Right lobe of liver (tissue), 6 donors: ENCODE measurements around the gene VAV3. TPM values are rescaled to one million over a fixed set of nuclear protein-coding genes. Genes with fewer than 3 reads are reported as not detected.

Source experiments
- ATAC-seq, 4 donors: fragments of 200-7000 bp; cut with Tn5 transposase; one replicate each; pipeline ENCODE4 v1.9.1; 2020; ENCODE audit warnings: mild to moderate bottlenecking in 4 of 4, moderate library complexity in 4 of 4
- DNase-seq, 3 donors: peaks; one replicate each; pipeline ENCODE4 v3.0.0-alpha.2; 2020
- H3K27ac ChIP-seq, 3 donors: fragments of 200-600 bp; one replicate each; pipeline ENCODE4 v1.8.0; 2022
- H3K27me3 ChIP-seq, 2 donors: fragments of 200-600 bp; one replicate each; pipeline ENCODE4 v1.8.0; 2022
- H3K36me3 ChIP-seq, 4 donors: fragments of 200-600 bp; sonication (generic) in 1 of 4; one replicate each; pipeline versions ENCODE4 v1.5.1 to v1.8.0; 2017 to 2022; ENCODE audit warnings: control low read depth in 1 of 4
- H3K4me1 ChIP-seq, 4 donors: fragments of 200-600 bp; sonication (generic) in 1 of 4; one replicate each; pipeline versions ENCODE4 v1.5.1 to v1.8.0; 2017 to 2022; ENCODE audit warnings: control low read depth in 1 of 4
- H3K4me3 ChIP-seq, 3 donors: fragments of 200-600 bp; one replicate each; pipeline ENCODE4 v1.8.0; 2022
- H3K9me3 ChIP-seq, 4 donors: fragments of 200-600 bp; sonication (generic) in 1 of 4; one replicate each; pipeline versions ENCODE4 v1.5.1 to v1.8.0; 2017 to 2022; ENCODE audit warnings: control low read depth in 1 of 4
- POLR2A ChIP-seq: fragments of 450-650 bp; IDR thresholded peaks from one replicate; pipeline ENCODE4 v1.6.1; 2017; ENCODE audit warnings: antibody characterized with exemption, mild to moderate bottlenecking
- WGBS: methylation state at CpG from one replicate; pipeline ENCODE4 v1.1.6; 2018; ENCODE audit warnings: low coverage, low lambda C conversion rate; ENCODE audit not compliant: insufficient coverage; ENCODE audit errors: missing lambda C conversion rate; 5-methylcytosine and 5-hydroxymethylcytosine counted together
- intact Hi-C, 2 donors: fragments of 100-400 bp; cut with DNase I; formaldehyde crosslinking; loops; one replicate each; pipeline versions ENCODE4 v1.11.2 to v1.14.1; 2022
- total RNA-seq, 6 experiments: library from RNA; depleted of rRNA in 2 of 6; stranded (reverse); fragments of >200 nt in 2 of 6; fragmentation: NEBNext Ultra II Directional in 3 of 6; extraction: Animal tissue kit (Norgen Biotek cat#: 25700) in 3 of 6; gene quantifications; one replicate each; pipeline versions ENCODE4 v1.1.0 to v1.2.4, GENCODE V29; 2016 to 2023
- TF ChIP-seq, protein P1 (sequence below), 4 donors: fragments of 200-600 bp in 3 of 4; fragments of 450-650 bp in 1 of 4; IDR thresholded peaks; one replicate each; pipeline versions ENCODE4 v1.5.1 to v1.8.0; 2016 to 2022; ENCODE audit warnings: antibody characterized with exemption in 4 of 4, mild to moderate bottlenecking in 2 of 4
- donor health status: DM: no; HTN: yes; CAD: no.
- donor health status: DM: no; HTN: no; CAD: no.
- donor health status: DM: no; HTN: no; CAD: no.
- donor health status: DM: no; HTN: yes; CAD: no.
- donor health status: DM: no; HTN: yes; CAD: no.

Gene VAV3
- total RNA-seq, 6 experiments from 2014 or later, result 0.77 to 3.6 (median 1.5) TPM

GRCh38 chr1:107669996-107670395 lies 295.0 kb downstream of the VAV3 start:
- Histone ChIP-seq H3K9me3 (no peaks in the 10 kb centered on the region), H3K27ac (no peak overlapping the region), H3K4me3 (no peak overlapping the region), H3K36me3 (no peaks in the 10 kb centered on the region), H3K27me3 (no peaks in the 10 kb centered on the region), H3K4me1 (no peaks in the 10 kb centered on the region)
- no peak for TF ChIP-seq POLR2A
- TF ChIP-seq, protein P1, sequence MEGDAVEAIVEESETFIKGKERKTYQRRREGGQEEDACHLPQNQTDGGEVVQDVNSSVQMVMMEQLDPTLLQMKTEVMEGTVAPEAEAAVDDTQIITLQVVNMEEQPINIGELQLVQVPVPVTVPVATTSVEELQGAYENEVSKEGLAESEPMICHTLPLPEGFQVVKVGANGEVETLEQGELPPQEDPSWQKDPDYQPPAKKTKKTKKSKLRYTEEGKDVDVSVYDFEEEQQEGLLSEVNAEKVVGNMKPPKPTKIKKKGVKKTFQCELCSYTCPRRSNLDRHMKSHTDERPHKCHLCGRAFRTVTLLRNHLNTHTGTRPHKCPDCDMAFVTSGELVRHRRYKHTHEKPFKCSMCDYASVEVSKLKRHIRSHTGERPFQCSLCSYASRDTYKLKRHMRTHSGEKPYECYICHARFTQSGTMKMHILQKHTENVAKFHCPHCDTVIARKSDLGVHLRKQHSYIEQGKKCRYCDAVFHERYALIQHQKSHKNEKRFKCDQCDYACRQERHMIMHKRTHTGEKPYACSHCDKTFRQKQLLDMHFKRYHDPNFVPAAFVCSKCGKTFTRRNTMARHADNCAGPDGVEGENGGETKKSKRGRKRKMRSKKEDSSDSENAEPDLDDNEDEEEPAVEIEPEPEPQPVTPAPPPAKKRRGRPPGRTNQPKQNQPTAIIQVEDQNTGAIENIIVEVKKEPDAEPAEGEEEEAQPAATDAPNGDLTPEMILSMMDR (IDR thresholded peaks at IDR 0.05), result no peak
- WGBS, result 44% methylated on average over 1 of the region's 1 CpG
- intact Hi-C loops, result no loop called here
- ATAC-seq (no peak), DNase-seq (no peak)

DNA sequence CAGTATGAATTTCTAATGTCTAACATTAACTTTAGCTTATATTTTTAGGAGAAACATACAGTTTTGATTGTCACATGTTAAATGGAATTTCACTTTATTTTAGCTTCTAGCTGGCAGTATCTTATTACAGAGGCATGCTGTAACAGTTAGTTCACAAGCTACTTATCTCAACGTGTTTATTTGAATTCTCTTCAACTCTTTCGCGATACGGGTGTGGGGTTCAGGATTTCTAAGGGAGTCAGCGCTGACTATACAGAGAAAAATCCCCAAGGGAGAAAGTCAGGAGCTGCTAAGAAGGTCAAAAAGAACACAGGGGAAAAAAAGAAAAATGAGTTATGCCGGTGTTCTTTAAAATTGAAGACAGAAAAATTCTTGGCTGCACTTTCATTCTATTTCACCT lies 296.2 kb downstream of the VAV3 start:
- Histone ChIP-seq H3K36me3 (no peaks in the 10 kb centered on the region), H3K9me3 (no peaks in the 10 kb centered on the region), H3K27me3 (no peaks in the 10 kb centered on the region), H3K4me1 (no peaks in the 10 kb centered on the region), H3K4me3 (no peak overlapping the region), H3K27ac (no peak overlapping the region)
- no peak for TF ChIP-seq POLR2A
- TF ChIP-seq, protein P1 (IDR thresholded peaks at IDR 0.05), result no peak
- intact Hi-C loops, result no loop called here
- WGBS, result 40% methylated on average over 6 of the region's 6 CpGs
- no peak for DNase-seq
- ATAC-seq, result no peak

- intact Hi-C loops, result no loop called here
- Histone ChIP-seq H3K27ac (no peak overlapping the region), H3K9me3 (no peaks in the 10 kb centered on the region), H3K36me3 (no peaks in the 10 kb centered on the region), H3K4me3 (no peak overlapping the region), H3K4me1 (no peaks in the 10 kb centered on the region), H3K27me3 (no peaks in the 10 kb centered on the region)
- TF ChIP-seq, protein P1 (IDR thresholded peaks at IDR 0.05), result no peak
- no peak for TF ChIP-seq POLR2A
- no peak for DNase-seq
- ATAC-seq, result no peak
- WGBS, result 55% methylated on average over 5 of the region's 5 CpGs
These were observed 298.5 kb downstream of the VAV3 start for GRCh38 chr1:107666493-107666892.

GRCh38 chr1:107664982-107665925 lies 299.7 kb downstream of the VAV3 start:
- WGBS, result 62% methylated on average over 4 of the region's 5 CpGs
- H3K27ac ChIP-seq, result no peak overlapping the region
- H3K27me3 ChIP-seq, result no peaks in the 10 kb centered on the region
- TF ChIP-seq POLR2A, result no peak
- TF ChIP-seq, protein P1 (IDR thresholded peaks at IDR 0.05), result no peak
- H3K36me3 ChIP-seq, result no peaks in the 10 kb centered on the region
- H3K4me1 ChIP-seq, result no peaks in the 10 kb centered on the region
- no peak for ATAC-seq
- DNase-seq, result no peak
- intact Hi-C loops, result no loop called here
- H3K4me3 ChIP-seq, result no peak overlapping the region
- H3K9me3 ChIP-seq, result no peaks in the 10 kb centered on the region
